HepG2 (cell line): Measurements from ENCODE around the gene RAB20. TPM values are rescaled to one million over a fixed set of nuclear protein-coding genes. Genes with fewer than 3 reads are reported as not detected.

Experiments
- ATAC-seq: fragments of 200-7000 bp; cut with Tn5 transposase; 3 replicates; pipeline ENCODE4 v1.9.1; 2020; ENCODE audit warnings: mild to moderate bottlenecking, moderate library complexity
- BruUV-seq: library from RNA; stranded (reverse); fragments of 400-500 nt; replicated peaks from 2 replicates; lab custom pipeline; 2021; lab: Mats Ljungman, UMichigan
- CTCF ChIA-PET: fragments of 300-600 bp; formaldehyde crosslinking; extraction: SDS; loops from one replicate; lab custom pipeline; 2021; ENCODE audit warnings: low total read pairs, inconsistent platforms, low intra/inter-chr PET ratio; lab: Yijun Ruan, JAX
- POLR2A ChIA-PET: fragments of 350-600 bp; sonication (Branson Sonifier 250); formaldehyde crosslinking; loops from one replicate; lab custom pipeline; 2020; ENCODE audit warnings: antibody characterized with exemption, inconsistent platforms; lab: Yijun Ruan, JAX
- DNase-seq: peaks from one replicate; pipeline ENCODE4 v3.0.0-alpha.2; 2015; ENCODE audit warnings: low spot score
- FAIRE-seq: peaks from 3 replicates; lab custom pipeline; 2011; peaks lifted over from hg19 to GRCh38; lab: Jason Lieb, UNC
- H2AFZ ChIP-seq: one replicate; pipeline ENCODE4 v1.6.1; 2011; ENCODE audit warnings: low read length, inconsistent platforms
- H3K27ac ChIP-seq: fragments of 300-600 bp; 3 replicates; pipeline ENCODE4 v1.8.0; 2011; ENCODE audit warnings: mixed run types, mild to moderate bottlenecking, mixed read lengths, low read length, inconsistent platforms; ENCODE audit not compliant: insufficient read depth; ENCODE audit errors: extremely low read length
- H3K27me3 ChIP-seq, 2 experiments: fragments of 200-600 bp in 1 of 2; 2 replicates in 1 of 2; 3 replicates in 1 of 2; pipeline versions ENCODE4 v1.6.0 to v1.8.0; 2011; ENCODE audit warnings: low read length in 2 of 2, mild to moderate bottlenecking in 2 of 2, moderate library complexity in 2 of 2, inconsistent platforms in 1 of 2; ENCODE audit not compliant: insufficient read depth in 2 of 2, control insufficient read depth in 1 of 2
- H3K36me3 ChIP-seq, 2 experiments: fragments of 200-600 bp in 1 of 2; replicated peaks in 1 of 2; 2 replicates in 1 of 2; 3 replicates in 1 of 2; pipeline versions ENCODE4 v1.5.1 to v1.8.0; 2011; ENCODE audit warnings: low read length in 2 of 2, inconsistent platforms in 1 of 2; ENCODE audit not compliant: insufficient read depth in 2 of 2, control insufficient read depth in 1 of 2
- H3K4me1 ChIP-seq: 2 replicates; pipeline ENCODE4 v1.5.1; 2012; ENCODE audit warnings: low read length, inconsistent platforms; ENCODE audit not compliant: insufficient read depth
- H3K4me2 ChIP-seq: 2 replicates; pipeline ENCODE4 v1.6.0; 2011; ENCODE audit warnings: low read depth, low read length, inconsistent platforms
- H3K4me3 ChIP-seq, 3 experiments: fragments of 200-600 bp in 1 of 3; sonication (generic), shearing (Covaris generic) in 1 of 3; replicated peaks in 1 of 3; 2 replicates each; pipeline ENCODE4 v1.5.1; 2011 to 2016; ENCODE audit warnings: low read length in 3 of 3, inconsistent platforms in 2 of 3, low read depth in 2 of 3, mild to moderate bottlenecking in 2 of 3, control low read depth in 1 of 3, mixed read lengths in 1 of 3; ENCODE audit not compliant: insufficient read depth in 1 of 3
- H3K79me2 ChIP-seq: one replicate; pipeline ENCODE4 v1.6.1; 2011; ENCODE audit warnings: low read length, inconsistent platforms; ENCODE audit not compliant: insufficient read depth
- H3K9ac ChIP-seq: 2 replicates; pipeline ENCODE4 v1.6.0; 2011; ENCODE audit warnings: mild to moderate bottlenecking, low read depth, low read length, inconsistent platforms; ENCODE audit not compliant: insufficient read depth
- H3K9me3 ChIP-seq: 2 replicates; pipeline ENCODE4 v1.5.1; 2012; ENCODE audit warnings: mild to moderate bottlenecking, low read length
- H4K20me1 ChIP-seq: 2 replicates; pipeline ENCODE4 v1.6.0; 2011; ENCODE audit warnings: inconsistent platforms, mild to moderate bottlenecking, low read length, moderate library complexity; ENCODE audit not compliant: insufficient read depth
- CENPX ChIP-seq: sonication (generic); formaldehyde crosslinking; IDR thresholded peaks from 2 replicates; pipeline ENCODE4 v1.9.0; 2021; ENCODE audit warnings: mild to moderate bottlenecking, missing genetic modification reagents, moderate library complexity
- ELF3 ChIP-seq: IDR thresholded peaks from 2 replicates; pipeline ENCODE4 v1.6.1; 2016; ENCODE audit warnings: missing genetic modification reagents, missing compliant biosample characterization
- GPBP1L1 ChIP-seq: sonication (generic); formaldehyde crosslinking; IDR thresholded peaks from 2 replicates; pipeline ENCODE4 v1.5.0; 2020; ENCODE audit warnings: mild to moderate bottlenecking, missing genetic modification reagents
- HES4 ChIP-seq: sonication (generic); formaldehyde crosslinking; IDR thresholded peaks from 2 replicates; pipeline ENCODE4 v1.9.0; 2021; ENCODE audit warnings: mild to moderate bottlenecking, missing genetic modification reagents, borderline replicate concordance
- HIVEP1 ChIP-seq: sonication (generic); formaldehyde crosslinking; IDR thresholded peaks from 2 replicates; pipeline ENCODE4 v1.4.0; 2020; ENCODE audit warnings: mild to moderate bottlenecking, missing genetic modification reagents
- MAZ ChIP-seq, 2 experiments: sonication (generic) in 1 of 2; formaldehyde crosslinking in 1 of 2; IDR thresholded peaks; 2 replicates each; pipeline versions ENCODE4 v1.5.0 to v1.6.1; 2012 to 2020; ENCODE audit warnings: low read depth in 2 of 2, mild to moderate bottlenecking in 2 of 2, borderline replicate concordance in 1 of 2, improper control_type of control experiment in 1 of 2, low read length in 1 of 2, missing genetic modification reagents in 1 of 2, moderate library complexity in 1 of 2
- MTA3 ChIP-seq: sonication (generic); formaldehyde crosslinking; IDR thresholded peaks from 2 replicates; pipeline ENCODE4 v1.4.0; 2020; ENCODE audit warnings: missing genetic modification reagents
- NFRKB ChIP-seq: fragments of 450-650 bp; IDR thresholded peaks from 2 replicates; pipeline ENCODE4 v1.6.1; 2017
- RARG ChIP-seq: sonication (generic); formaldehyde crosslinking; IDR thresholded peaks from 2 replicates; pipeline ENCODE4 v1.4.0; 2020; ENCODE audit warnings: low read depth, mild to moderate bottlenecking, missing genetic modification reagents
- SIX4 ChIP-seq: sonication (generic); formaldehyde crosslinking; IDR thresholded peaks from 2 replicates; pipeline ENCODE4 v1.4.0; 2020; ENCODE audit warnings: missing genetic modification reagents
- THAP11 ChIP-seq: IDR thresholded peaks from 2 replicates; pipeline ENCODE4 v1.6.1; 2016; ENCODE audit warnings: missing biosample characterization, missing genetic modification reagents
- ZFP36L1 ChIP-seq: sonication (generic); formaldehyde crosslinking; IDR thresholded peaks from 2 replicates; pipeline ENCODE4 v1.8.0; 2022; ENCODE audit warnings: mild to moderate bottlenecking, missing genetic modification reagents, moderate library complexity
- ZNF256 ChIP-seq: sonication (generic); formaldehyde crosslinking; conservative IDR thresholded peaks from 2 replicates; pipeline ENCODE4 v1.4.0; 2020; ENCODE audit warnings: missing genetic modification reagents
- ZNF430 ChIP-seq: sonication (generic); formaldehyde crosslinking; IDR thresholded peaks from 2 replicates; pipeline ENCODE4 v1.9.0; 2021; ENCODE audit warnings: mild to moderate bottlenecking, missing genetic modification reagents
- ZNF792 ChIP-seq: IDR thresholded peaks from 2 replicates; pipeline ENCODE4 v1.6.1; 2016
- ZSCAN25 ChIP-seq: sonication (generic); formaldehyde crosslinking; IDR thresholded peaks from 2 replicates; pipeline ENCODE4 v1.8.0; 2022; ENCODE audit warnings: mild to moderate bottlenecking, missing genetic modification reagents
- WGBS: methylation state at CpG from one replicate; pipeline ENCODE4 v1.1.6; 2017; ENCODE audit warnings: low lambda C conversion rate; 5-methylcytosine and 5-hydroxymethylcytosine counted together
- in situ Hi-C: cut with HindIII; loops from 2 replicates; pipeline ENCODE4 v1.10.0; 2017; ENCODE audit warnings: low pct_unique_long_range_greater_than_20kb; ENCODE audit not compliant: extremely low pct_ligation_motif_present
- intact Hi-C: fragments of 100-400 bp; cut with micrococcal nuclease; formaldehyde crosslinking; loops from one replicate; pipeline ENCODE4 v1.10.0; 2022; ENCODE audit not compliant: unreplicated experiment
- polyA plus RNA-seq, 8 experiments: library from polyadenylated mRNA; depleted of rRNA in 3 of 8; stranded (reverse) in 7 of 8; unstranded in 1 of 8; fragments of >200 nt; fragmentation: Illumina TruSeq in 4 of 8; extraction: Trizol in 4 of 8; gene quantifications; 2 replicates each; pipeline versions ENCODE4 v1.2.1 to v1.2.3, GENCODE V29; 2011 to 2016; ENCODE audit warnings: low read depth in 4 of 8, missing spikeins in 1 of 8, mixed read lengths in 1 of 8; ENCODE audit not compliant: insufficient read depth in 1 of 8
- total RNA-seq, 5 experiments: library from RNA; depleted of rRNA; stranded (reverse); fragments of >200 nt; fragmentation: Illumina TruSeq; extraction: Trizol; gene quantifications; 2 replicates each; pipeline ENCODE4 v1.2.3, GENCODE V29; 2016; ENCODE audit warnings: low read depth in 1 of 5
- TF ChIP-seq, protein P1 (sequence below): sonication (generic); formaldehyde crosslinking; IDR thresholded peaks from 2 replicates; pipeline ENCODE4 v1.5.0; 2020; ENCODE audit warnings: mild to moderate bottlenecking, low read depth, missing genetic modification reagents, borderline replicate concordance

RAB20 gene
- total and polyA plus RNA-seq, 2 of the 13 experiments (the other 11 are each of a cell fraction or from before 2014, with no cell fraction given) = 15.6 to 30.5 TPM

DNA sequence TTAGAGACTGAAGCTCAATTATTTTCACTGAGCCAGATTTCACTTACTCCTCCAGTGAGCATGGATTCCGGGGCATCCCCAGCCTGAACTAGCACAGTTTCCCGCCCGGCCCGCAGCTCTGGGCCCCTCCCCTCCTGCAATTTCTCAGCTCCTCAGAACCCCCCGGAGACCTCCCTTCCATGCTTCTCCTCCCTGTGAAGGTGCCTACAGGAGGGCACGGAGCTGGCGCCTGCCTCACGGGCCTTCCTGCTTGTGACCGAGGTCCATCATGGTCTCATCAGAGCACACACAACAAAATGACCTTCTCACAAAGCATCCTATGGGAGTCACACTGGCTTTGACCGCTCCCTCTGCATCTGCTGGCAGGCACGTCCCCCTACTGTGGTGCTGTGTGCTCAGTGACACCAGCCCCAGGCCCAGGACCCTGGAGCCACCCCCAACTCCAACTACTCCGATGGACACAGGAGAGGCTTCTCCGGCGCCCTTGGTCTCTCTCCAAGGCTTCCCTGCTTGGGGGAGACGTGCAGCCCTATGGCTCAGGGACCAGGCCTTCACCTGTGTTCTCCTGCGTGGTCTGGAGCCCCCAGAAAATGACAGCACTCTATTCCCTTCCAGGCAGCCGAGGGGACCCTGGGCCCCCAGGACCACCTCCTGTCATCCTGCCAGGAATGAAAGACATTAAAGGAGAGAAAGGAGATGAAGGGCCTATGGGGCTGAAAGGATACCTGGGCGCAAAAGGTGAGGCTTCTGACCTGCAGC is 77.1 kb downstream of the RAB20 start:
- CTCF ChIA-PET = no interaction called here

GRCh38 chr13:110483386-110483968 is 78.0 kb downstream of the RAB20 start:
- TF ChIP-seq MAZ (IDR thresholded peaks at IDR 0.05; ENCODE audit: borderline replicate concordance, low read depth, low read length) = no peak
- TF ChIP-seq MAZ (CRISPR knock-in tag; IDR thresholded peaks at IDR 0.05; ENCODE audit: low read depth) = no peak
- no peak for TF ChIP-seq ELF3 (CRISPR knock-in tag)
- TF ChIP-seq ZNF430 (CRISPR knock-in tag) = no peak
- TF ChIP-seq THAP11 (CRISPR knock-in tag) = no peak
- TF ChIP-seq GPBP1L1 = no peak
- TF ChIP-seq, protein P1, sequence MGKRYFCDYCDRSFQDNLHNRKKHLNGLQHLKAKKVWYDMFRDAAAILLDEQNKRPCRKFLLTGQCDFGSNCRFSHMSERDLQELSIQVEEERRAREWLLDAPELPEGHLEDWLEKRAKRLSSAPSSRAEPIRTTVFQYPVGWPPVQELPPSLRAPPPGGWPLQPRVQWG = no peak
- TF ChIP-seq HIVEP1 (CRISPR knock-in tag) = no peak
- TF ChIP-seq ZNF792 (CRISPR knock-in tag) = no peak
- no peak overlapping the region for H3K27ac ChIP-seq
- H3K4me2 ChIP-seq = no peak overlapping the region
- DNase-seq (no peak), FAIRE-seq (no peak), ATAC-seq (no peak)
- ChIA-PET POLR2A (no interaction called here), CTCF (no interaction called here)
- WGBS = 75% methylated on average over 13 of the region's 13 CpGs
- no peak overlapping the region for H2AFZ ChIP-seq
- H3K27me3 ChIP-seq = peaks cover 1 to 42% of the 10 kb centered on the region in 2 experiments; a peak in 4 of 5 replicates
- H3K4me3 ChIP-seq = no peak overlapping the region
- no peaks in the 10 kb centered on the region for H3K9me3 ChIP-seq
- peaks cover 57% of the 10 kb centered on the region for H3K4me1 ChIP-seq
- intact Hi-C loops = no loop called here
- no peaks in the 10 kb centered on the region for H3K79me2 ChIP-seq
- no peaks in the 10 kb centered on the region for H3K36me3 ChIP-seq
- no peaks in the 10 kb centered on the region for H4K20me1 ChIP-seq
- no peak overlapping the region for H3K9ac ChIP-seq
- no TSS peak for BruUV-seq
- in situ Hi-C loops = no loop called here

More for the DNA sequence above, 77.1 kb downstream of the RAB20 start:
- intact Hi-C loops = no loop called here
- H3K27ac ChIP-seq = no peak overlapping the region
- H2AFZ ChIP-seq = no peak overlapping the region
- no peaks in the 10 kb centered on the region for H4K20me1 ChIP-seq
- no peak overlapping the region; the same call in 1 of the 2 replicates for H3K4me2 ChIP-seq
- no peak overlapping the region for H3K9ac ChIP-seq
- BruUV-seq = no TSS peak
- no peak for ATAC-seq
- no peak for TF ChIP-seq ZFP36L1
- TF ChIP-seq HES4 (CRISPR knock-in tag) = no peak
- no peak for TF ChIP-seq ZNF256 (CRISPR knock-in tag)
- no peak for TF ChIP-seq MTA3 (CRISPR knock-in tag)
- no peak for TF ChIP-seq NFRKB
- TF ChIP-seq SIX4 (CRISPR knock-in tag) = no peak
- TF ChIP-seq CENPX (CRISPR knock-in tag) = no peak
- no peak for TF ChIP-seq ZSCAN25 (CRISPR knock-in tag)
- TF ChIP-seq RARG = no peak
- TF ChIP-seq, all 625 proteins: peak for 0
- Histone ChIP-seq H3K27me3 (peaks cover 1 to 32% of the 10 kb centered on the region in 2 experiments; a peak in 4 of 5 replicates), H3K4me3 (no peak overlapping the region), H3K79me2 (no peaks in the 10 kb centered on the region), H3K36me3 (no peaks in the 10 kb centered on the region), H3K4me1 (peaks cover 65% of the 10 kb centered on the region), H3K9me3 (no peaks in the 10 kb centered on the region)
- DNase-seq (no peak), FAIRE-seq (no peak)
- WGBS = 69% methylated on average over 18 of the region's 18 CpGs
- POLR2A ChIA-PET = no interaction called here
- in situ Hi-C loops = no loop called here
